ENCODE results near the gene AFF4. TPM values are rescaled to one million over a fixed set of nuclear protein-coding genes. Genes with fewer than 3 reads are reported as not detected.

Gene AFF4
- total and polyA plus RNA-seq, 12 donors, result 7.0 to 63.8 (median 52.5) TPM

- Histone ChIP-seq H3K9me3 (no peaks in the 10 kb centered on the region), H3K4me1 (peaks cover 5 to 37% (median 23%) of the 10 kb centered on the region in 9 donors), H3K27me3 (no peaks in the 10 kb centered on the region), H3K4me3 (peak within 1 kb of the TSS; percentile 55 to 97 (median 84)), H3K36me3 (peaks cover 0 to 41% (median 10%) of the 10 kb centered on the region in 9 donors), H3K27ac (peak within 1 kb of the TSS; percentile 85 to 98 (median 96))
- intact Hi-C loops (cut with DNase I), result loop anchor here in 8 of 10 donors (2.0 to 5.0 kb wide), 2 partner anchors 34 to 36 kb away; partner anchors contain the start of gene SHROOM1 (in 8 of the 8)
- DNase-seq, result peak; percentile 93 to 99
- peak in 6 of 9 donors; percentile 22 to 59 (median 47) for TF ChIP-seq CTCF (IDR thresholded peaks at IDR 0.05)
- 0% methylated on average over 55 of the region's 55 CpGs for WGBS, 2 donors
- ATAC-seq, result peak; percentile 98 to 100 (median 99)
Measured at GRCh38 chr5:132866342-132867045, 96.9 kb downstream of the AFF4 start, which contains the start of the genes GDF9 and UQCRQ. Gene GDF9, minus strand, starts transcription at chr5:132866469. Its CDS starts 1,936 bp downstream, at chr5:132864533. Gene UQCRQ, plus strand, starts transcription at chr5:132866642. Its CDS starts 240 bp downstream, at chr5:132866882.

DNA sequence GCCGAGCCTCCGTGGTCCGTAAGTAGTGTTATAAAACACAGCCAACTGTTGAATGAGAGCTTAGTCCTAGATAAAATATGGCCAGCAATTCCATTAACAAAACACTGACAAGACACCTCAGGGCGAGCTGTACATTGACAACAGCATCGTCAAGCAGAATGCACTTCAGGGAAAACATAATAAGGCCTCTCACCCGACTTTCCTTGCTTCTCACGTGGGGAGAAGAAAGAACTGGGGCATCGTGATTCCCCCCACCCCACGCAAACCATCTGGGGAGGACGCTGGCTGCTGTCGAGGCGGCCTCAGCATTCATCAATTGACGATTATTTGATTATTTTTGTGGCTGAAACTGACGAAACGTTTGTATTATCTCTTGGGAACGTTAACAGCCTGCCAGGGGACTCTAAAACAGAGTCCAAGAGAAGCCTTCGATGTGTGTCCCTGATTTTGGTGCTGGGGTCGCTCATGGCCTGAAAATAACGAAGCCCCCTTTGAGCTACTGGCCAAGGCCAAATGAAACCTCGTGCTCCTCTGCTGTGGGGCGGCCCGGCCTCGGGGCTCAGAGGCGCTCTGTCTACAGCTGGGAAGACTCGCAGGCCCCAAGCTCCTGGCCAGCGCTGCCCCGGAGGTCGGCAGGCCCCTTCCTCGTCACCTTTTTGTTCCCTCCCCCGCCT lies 97.6 kb downstream of the AFF4 start:
- 33 to 35% methylated on average over 30 of the region's 30 CpGs for WGBS, 2 donors
- intact Hi-C loops (cut with DNase I), result loop anchor here in 8 of 10 donors (2.0 to 5.0 kb wide), 2 partner anchors 34 to 35 kb away; partner anchors contain the start of gene SHROOM1 (in 8 of the 8)
- Histone ChIP-seq H3K27me3 (no peaks in the 10 kb centered on the region), H3K27ac (peak overlapping the region; percentile 85 to 98 (median 96)), H3K4me1 (peaks cover 5 to 30% (median 21%) of the 10 kb centered on the region in 9 donors), H3K9me3 (no peaks in the 10 kb centered on the region), H3K4me3 (peak overlapping the region; percentile 29 to 97 (median 84)), H3K36me3 (peaks cover 0 to 34% (median 10%) of the 10 kb centered on the region in 9 donors)
- peak in 5 of 8 donors; percentile 40 to 70 (median 54) for ATAC-seq
- DNase-seq, result no peak
- no peak for TF ChIP-seq CTCF (IDR thresholded peaks at IDR 0.05)

GRCh38 chr5:132860742-132861141 lies 102.7 kb downstream of the AFF4 start:
- no peaks in the 10 kb centered on the region for H3K9me3 ChIP-seq
- H3K36me3 ChIP-seq, result no peaks in the 10 kb centered on the region
- 74 to 79% methylated on average over 5 of the region's 5 CpGs for WGBS, 2 donors
- no peak for ATAC-seq
- no peak overlapping the region for H3K27ac ChIP-seq
- H3K4me3 ChIP-seq, result no peak overlapping the region
- TF ChIP-seq CTCF (IDR thresholded peaks at IDR 0.05), result no peak
- DNase-seq, result no peak
- intact Hi-C loops (cut with DNase I), result no loop called here
- H3K27me3 ChIP-seq, result no peaks in the 10 kb centered on the region
- peaks cover 1 to 6% (median 3%) of the 10 kb centered on the region in 9 donors for H3K4me1 ChIP-seq

- H3K9me3 ChIP-seq, result no peaks in the 10 kb centered on the region
- H3K4me1 ChIP-seq, result no peaks in the 10 kb centered on the region
- H3K27ac ChIP-seq, result no peak overlapping the region
- 77 to 88% methylated on average over 2 of the region's 2 CpGs for WGBS, 2 donors
- ATAC-seq (no peak), DNase-seq (no peak)
- no peaks in the 10 kb centered on the region for H3K27me3 ChIP-seq
- no peaks in the 10 kb centered on the region for H3K36me3 ChIP-seq
- TF ChIP-seq CTCF (IDR thresholded peaks at IDR 0.05), result no peak
- intact Hi-C loops (cut with DNase I), result no loop called here
- no peak overlapping the region for H3K4me3 ChIP-seq
Measured at GRCh38 chr5:132859889-132860437, 103.5 kb downstream of the AFF4 start.
